Measurements from ENCODE around the gene KLHL29. TPM values are rescaled to one million over a fixed set of nuclear protein-coding genes. Genes with fewer than 3 reads are reported as not detected.
"Not testable (repeated sequence)": the region's sequence is repeated elsewhere in the genome, so short reads cannot be mapped to it uniquely, and the experiment has no call there.

The KLHL29 gene
- total and polyA plus RNA-seq, 2 donors (not counting 1 experiment from before 2014, with no cell fraction given) = 1.3 to 3.4 TPM

DNA sequence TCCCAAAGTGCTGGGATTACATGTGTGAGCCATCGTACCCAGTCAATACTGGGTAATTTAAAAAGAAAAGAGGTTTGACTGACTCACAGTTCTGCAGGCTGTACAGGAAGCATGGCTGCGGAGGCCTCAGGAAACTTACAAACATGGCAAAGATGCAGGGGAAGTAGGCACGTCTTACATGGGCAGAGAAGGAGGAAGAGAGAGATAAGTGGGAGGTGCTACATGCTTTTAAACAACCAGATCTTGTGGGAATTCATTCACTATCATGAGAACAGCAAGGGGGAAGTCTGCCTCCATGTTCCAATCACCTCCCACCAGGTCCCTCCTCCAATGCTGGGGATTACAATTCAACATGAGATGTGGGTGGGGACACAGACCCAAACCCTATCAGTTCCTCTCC, 349.4 kb downstream of the KLHL29 start:
- peaks cover 0 to 10% (median 0%) of the 10 kb centered on the region in 3 donors for H3K9me3 ChIP-seq (ENCODE audit: control extremely low read depth in 1 of 3, control insufficient read depth in 2 of 3, insufficient read depth in 1 of 3, low read length in 2 of 3)
- TF ChIP-seq, protein P1, sequence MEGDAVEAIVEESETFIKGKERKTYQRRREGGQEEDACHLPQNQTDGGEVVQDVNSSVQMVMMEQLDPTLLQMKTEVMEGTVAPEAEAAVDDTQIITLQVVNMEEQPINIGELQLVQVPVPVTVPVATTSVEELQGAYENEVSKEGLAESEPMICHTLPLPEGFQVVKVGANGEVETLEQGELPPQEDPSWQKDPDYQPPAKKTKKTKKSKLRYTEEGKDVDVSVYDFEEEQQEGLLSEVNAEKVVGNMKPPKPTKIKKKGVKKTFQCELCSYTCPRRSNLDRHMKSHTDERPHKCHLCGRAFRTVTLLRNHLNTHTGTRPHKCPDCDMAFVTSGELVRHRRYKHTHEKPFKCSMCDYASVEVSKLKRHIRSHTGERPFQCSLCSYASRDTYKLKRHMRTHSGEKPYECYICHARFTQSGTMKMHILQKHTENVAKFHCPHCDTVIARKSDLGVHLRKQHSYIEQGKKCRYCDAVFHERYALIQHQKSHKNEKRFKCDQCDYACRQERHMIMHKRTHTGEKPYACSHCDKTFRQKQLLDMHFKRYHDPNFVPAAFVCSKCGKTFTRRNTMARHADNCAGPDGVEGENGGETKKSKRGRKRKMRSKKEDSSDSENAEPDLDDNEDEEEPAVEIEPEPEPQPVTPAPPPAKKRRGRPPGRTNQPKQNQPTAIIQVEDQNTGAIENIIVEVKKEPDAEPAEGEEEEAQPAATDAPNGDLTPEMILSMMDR (IDR thresholded peaks at IDR 0.05) = no peak
- no peak for TF ChIP-seq EZH2 (IDR thresholded peaks at IDR 0.05; ENCODE audit: borderline replicate concordance, insufficient read depth, low read depth, low read length, poor library complexity, severe bottlenecking)
- H3K27ac ChIP-seq (ENCODE audit: low read length in 2 of 2) = no peak overlapping the region
- no peak overlapping the region for H2AFZ ChIP-seq (ENCODE audit: insufficient read depth, low read depth, low read length, poor library complexity, severe bottlenecking)
- H3K4me1 Mint-ChIP-seq = no peaks in the 10 kb centered on the region
- H3K4me1 ChIP-seq (ENCODE audit: control insufficient read depth in 2 of 2, insufficient read depth in 2 of 2, low read length in 2 of 2) = no peaks in the 10 kb centered on the region
- ChIA-PET POLR2A (no interaction called here), CTCF (no interaction called here)
- ATAC-seq (ENCODE audit: low read depth) (no peak), DNase-seq (no peak)
- H3K4me2 ChIP-seq (replicated peaks; ENCODE audit: low read depth, low read length, poor library complexity, severe bottlenecking) = no peak overlapping the region
- WGBS (ENCODE audit: insufficient coverage) = 83% methylated on average over 2 of the region's 3 CpGs
- H3K9ac ChIP-seq (ENCODE audit: low read length) = no peak overlapping the region
- no peaks in the 10 kb centered on the region for H3K27me3 ChIP-seq (replicated peaks in 1 of 4; ENCODE audit: control extremely low read depth in 1 of 4, control insufficient read depth in 3 of 4, insufficient read depth in 4 of 4, low read length in 3 of 4)
- H3K27ac Mint-ChIP-seq = no peak overlapping the region
- H4K20me1 ChIP-seq (ENCODE audit: control insufficient read depth, insufficient read depth, low read length, poor library complexity, severe bottlenecking) = no peaks in the 10 kb centered on the region
- H3K4me3 Mint-ChIP-seq = no peak overlapping the region
- intact Hi-C loops (cut with micrococcal nuclease) = no loop called here
- H3K27me3 Mint-ChIP-seq = no peaks in the 10 kb centered on the region
- no peaks in the 10 kb centered on the region for H3K79me2 ChIP-seq (ENCODE audit: control insufficient read depth, insufficient read depth, low read length)
- peaks cover 7 to 8% of the 10 kb centered on the region in 2 experiments for H3K36me3 ChIP-seq (replicated peaks in 1 of 2; ENCODE audit: control extremely low read depth in 1 of 2, control insufficient read depth in 1 of 2, extremely low read depth in 1 of 2, insufficient read depth in 2 of 2, low read length in 1 of 2)
- H3K9me3 Mint-ChIP-seq (ENCODE audit: insufficient read depth) = peaks cover 6% of the 10 kb centered on the region
- no peak overlapping the region for H3K4me3 ChIP-seq (ENCODE audit: control extremely low read depth in 1 of 5, extremely low read depth in 1 of 5, insufficient read depth in 1 of 5, low read depth in 2 of 5, low read length in 4 of 5)

DNA sequence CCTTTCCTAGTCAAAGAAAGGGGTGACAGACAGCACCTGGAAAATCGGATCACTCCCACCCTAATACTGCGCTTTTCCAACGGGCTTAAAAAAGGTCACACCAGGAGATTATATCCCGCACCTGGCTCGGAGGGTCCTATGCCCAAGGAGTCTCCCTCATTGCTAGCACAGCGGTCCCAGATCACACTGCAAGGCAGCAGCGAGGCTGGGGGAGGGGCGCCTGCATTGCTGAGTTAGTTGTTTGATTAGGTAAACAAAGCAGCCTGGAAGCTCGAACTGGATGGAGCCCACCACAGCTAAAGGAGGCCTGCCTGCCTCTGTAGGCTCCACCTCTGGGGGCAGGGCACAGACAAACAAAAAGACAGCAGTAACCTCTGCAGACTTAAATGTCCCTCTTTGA, 351.8 kb downstream of the KLHL29 start:
- DNase-seq; H3K27me3 ChIP-seq (replicated peaks in 1 of 4; ENCODE audit: control extremely low read depth in 1 of 4, control insufficient read depth in 3 of 4, insufficient read depth in 4 of 4, low read length in 3 of 4); H3K4me2 ChIP-seq (replicated peaks; ENCODE audit: low read depth, low read length, poor library complexity, severe bottlenecking); H3K27ac ChIP-seq (ENCODE audit: low read length in 2 of 2); H3K4me1 ChIP-seq (ENCODE audit: control insufficient read depth in 2 of 2, insufficient read depth in 2 of 2, low read length in 2 of 2); H3K27me3 Mint-ChIP-seq; H3K4me1 Mint-ChIP-seq; CTCF ChIA-PET; H3K9me3 Mint-ChIP-seq (ENCODE audit: insufficient read depth); POLR2A ChIA-PET; H3K4me3 ChIP-seq (ENCODE audit: control extremely low read depth in 1 of 5, extremely low read depth in 1 of 5, insufficient read depth in 1 of 5, low read depth in 2 of 5, low read length in 4 of 5); H3K79me2 ChIP-seq (ENCODE audit: control insufficient read depth, insufficient read depth, low read length); H3K27ac Mint-ChIP-seq; H3K9me3 ChIP-seq (ENCODE audit: control extremely low read depth in 1 of 3, control insufficient read depth in 2 of 3, insufficient read depth in 1 of 3, low read length in 2 of 3); H3K4me3 Mint-ChIP-seq; H3K9ac ChIP-seq (ENCODE audit: low read length); H4K20me1 ChIP-seq (ENCODE audit: control insufficient read depth, insufficient read depth, low read length, poor library complexity, severe bottlenecking); H2AFZ ChIP-seq (ENCODE audit: insufficient read depth, low read depth, low read length, poor library complexity, severe bottlenecking); intact Hi-C loops (cut with micrococcal nuclease); H3K36me3 ChIP-seq (replicated peaks in 1 of 2; ENCODE audit: control extremely low read depth in 1 of 2, control insufficient read depth in 1 of 2, extremely low read depth in 1 of 2, insufficient read depth in 2 of 2, low read length in 1 of 2); ATAC-seq (ENCODE audit: low read depth): not testable (repeated sequence)
- WGBS (ENCODE audit: insufficient coverage) = 99% methylated on average over 9 of the region's 9 CpGs

Data from B cell (primary cell).